GM18526 (cell line): ENCODE measurements around the gene CORO6.

Experiments
- POLR2A ChIP-seq: IDR thresholded peaks from 3 replicates; pipeline ENCODE4 v1.6.1; 2011; ENCODE audit not compliant: insufficient read length; ENCODE audit errors: extremely low read depth

Gene CORO6

DNA sequence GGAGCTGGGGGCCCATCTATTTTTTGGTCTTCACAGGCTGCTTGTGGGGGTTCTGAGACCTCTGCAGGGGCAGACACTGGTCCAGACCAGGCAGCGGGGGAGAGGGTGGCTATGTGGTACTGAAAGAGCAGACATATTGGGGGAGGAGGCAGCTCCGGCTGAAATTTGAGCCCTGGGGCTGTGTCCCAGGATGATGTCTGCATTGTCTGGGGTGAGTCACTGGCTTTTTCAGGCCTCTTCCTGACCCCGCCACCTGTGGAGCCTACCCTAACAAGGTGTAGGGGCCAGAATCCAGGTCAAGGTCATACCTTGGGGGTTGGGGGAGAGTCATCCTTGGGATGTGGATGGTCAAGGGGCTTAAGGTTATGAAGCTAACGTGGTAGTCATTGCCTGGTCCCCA lies 2.4 kb downstream of the CORO6 start:
- TF ChIP-seq POLR2A = no peak

DNA sequence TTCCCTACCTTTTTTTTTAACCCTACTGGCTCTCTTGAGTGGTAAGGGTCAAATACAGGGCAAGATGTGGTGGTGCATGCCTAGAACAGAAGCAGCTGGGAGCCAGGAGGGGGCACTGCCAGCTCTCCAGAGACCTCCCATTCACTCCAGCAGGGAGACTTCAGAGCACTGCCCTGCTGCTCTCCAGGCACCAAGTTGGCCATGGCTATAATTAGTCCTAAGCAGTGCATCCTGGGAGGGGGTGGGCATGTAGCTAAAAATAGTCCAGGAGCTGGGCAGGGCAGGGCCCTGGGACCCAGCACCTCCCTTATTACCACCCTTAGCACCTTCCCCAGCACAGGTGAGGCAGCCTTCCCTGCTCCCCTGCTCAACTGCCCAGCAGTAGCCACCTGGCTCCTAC lies 3.5 kb downstream of the CORO6 start:
- no peak for TF ChIP-seq POLR2A

DNA sequence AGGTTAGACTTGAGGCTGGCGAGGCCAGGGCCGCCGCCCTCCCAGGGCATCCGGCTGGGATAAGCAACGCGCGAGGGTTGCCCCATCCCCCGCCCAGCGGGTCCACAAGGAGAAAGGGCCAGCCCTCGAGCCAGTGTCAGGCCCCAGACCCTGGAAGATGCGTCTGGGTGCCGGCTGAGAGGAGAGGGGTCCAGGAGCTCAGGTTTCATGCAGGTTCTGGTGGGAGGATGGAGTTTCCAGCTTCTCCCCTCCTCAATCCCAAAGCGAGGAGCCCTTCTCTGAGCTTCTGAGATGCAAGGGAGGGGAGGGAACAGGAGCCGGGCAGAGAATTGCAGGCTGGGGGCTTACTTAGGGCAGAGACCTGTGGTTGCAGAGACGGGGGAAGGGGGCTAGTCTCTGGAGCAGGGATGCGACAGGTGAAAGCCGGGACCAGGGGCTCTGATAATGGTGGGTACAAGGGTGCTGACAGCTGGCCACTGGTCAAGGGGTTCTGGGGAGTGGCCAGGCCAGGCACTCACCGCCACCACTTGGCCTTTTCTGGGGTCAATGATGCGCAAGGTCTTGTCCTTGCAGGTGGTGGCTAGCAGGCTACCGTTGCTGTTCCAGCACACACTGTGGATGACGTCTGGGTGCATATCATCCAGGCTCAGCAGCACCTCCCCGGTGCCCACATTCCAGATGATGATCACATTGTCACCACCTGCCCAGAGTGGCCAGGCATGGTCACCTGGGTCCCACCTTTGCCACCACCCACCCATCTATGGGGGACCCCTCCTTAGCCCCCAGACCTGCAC lies 4.2 kb downstream of the CORO6 start:
- no peak for TF ChIP-seq POLR2A

DNA sequence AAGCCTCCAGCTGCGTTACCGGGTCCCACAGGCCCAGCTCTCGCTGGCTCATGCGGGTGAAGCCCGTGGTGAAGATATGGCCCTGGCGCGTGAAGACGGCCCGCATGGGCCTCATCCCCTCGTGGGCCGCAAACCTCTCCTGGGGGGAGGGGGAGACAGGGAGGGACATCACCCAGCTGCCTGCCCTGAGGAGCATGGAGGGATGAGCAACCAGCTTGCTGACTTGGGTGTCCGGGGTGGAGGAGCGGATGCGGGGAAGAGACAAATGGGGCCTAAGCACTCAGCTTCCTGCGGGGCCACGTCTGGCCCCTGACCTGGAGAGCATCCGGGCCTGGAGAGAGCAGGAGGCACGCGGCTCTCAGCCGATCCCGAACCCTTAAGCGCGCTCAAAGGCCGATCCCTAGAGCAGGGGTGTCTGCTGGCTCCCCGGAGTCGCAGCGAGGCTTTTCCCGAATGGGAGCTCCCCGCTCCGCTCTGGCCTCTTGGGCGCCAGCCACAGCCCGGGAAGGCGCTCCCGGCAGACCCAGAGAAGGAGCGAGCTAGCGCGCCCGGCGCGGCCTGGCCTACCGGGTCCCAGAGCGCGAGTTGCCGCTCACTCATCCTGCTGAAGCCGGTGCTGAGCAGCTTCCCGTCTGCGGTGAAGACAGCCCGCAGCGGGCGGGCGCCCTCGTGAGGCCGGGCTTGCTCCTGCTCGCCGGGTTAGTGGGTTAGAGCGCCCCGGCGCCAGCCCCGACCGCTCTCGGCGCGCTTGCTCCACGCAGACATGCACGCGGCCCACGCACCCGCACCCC lies 5.0 kb downstream of the CORO6 start:
- TF ChIP-seq POLR2A = no peak

DNA sequence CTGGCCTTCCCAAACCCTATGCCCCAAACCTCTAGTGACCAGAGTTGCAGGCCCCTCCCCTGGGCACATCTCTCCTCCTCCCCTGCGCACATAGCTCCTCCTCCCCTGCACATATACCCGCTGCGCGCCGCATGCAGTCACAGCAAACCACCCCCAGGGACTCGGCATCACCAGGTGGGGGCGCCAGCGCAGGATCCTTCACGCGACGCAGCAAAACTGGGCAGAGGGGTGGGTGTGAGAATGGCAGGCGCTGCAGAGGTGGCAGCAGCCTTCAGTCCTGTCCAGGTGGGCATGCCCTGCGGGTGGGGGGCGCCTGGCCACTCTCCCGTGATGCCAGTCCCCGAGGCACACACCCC lies 5.6 kb downstream of the CORO6 start:
- no peak for TF ChIP-seq POLR2A

DNA sequence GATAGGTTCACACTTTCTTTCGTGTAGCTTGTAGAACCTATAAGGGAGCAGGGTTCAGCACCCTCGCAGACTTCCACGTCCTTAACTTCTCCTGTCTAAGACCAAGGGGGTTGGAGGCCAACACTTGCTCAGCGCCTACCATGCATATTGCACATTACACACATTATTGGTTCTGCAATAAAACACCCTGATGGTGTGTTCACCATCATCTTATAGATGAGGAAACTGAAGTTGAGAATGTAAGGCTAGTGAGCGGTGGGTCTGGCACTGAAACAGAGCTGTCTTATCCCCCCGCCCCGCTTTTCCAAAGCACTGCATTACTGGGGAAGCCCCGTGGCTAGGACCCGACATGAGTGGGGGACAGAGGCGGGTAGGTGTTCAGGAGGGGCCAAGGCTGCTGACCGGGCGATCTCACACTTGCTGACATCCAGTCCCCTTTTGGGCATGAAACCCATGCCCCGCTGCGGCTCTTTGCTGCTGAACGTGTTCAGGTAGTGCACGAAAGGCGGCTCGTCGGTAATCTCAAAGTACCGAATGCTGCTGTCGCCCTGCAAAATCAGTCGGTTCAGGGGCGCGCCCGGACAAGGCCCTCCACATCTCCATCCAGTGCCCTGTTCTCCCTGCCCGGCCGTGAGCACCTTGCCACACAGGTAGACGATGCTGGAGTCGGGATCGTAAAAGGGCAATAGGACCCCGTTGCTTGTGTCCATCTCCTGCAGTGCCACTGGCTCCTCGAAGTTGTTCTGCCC lies 6.2 kb downstream of the CORO6 start:
- no peak for TF ChIP-seq POLR2A

DNA sequence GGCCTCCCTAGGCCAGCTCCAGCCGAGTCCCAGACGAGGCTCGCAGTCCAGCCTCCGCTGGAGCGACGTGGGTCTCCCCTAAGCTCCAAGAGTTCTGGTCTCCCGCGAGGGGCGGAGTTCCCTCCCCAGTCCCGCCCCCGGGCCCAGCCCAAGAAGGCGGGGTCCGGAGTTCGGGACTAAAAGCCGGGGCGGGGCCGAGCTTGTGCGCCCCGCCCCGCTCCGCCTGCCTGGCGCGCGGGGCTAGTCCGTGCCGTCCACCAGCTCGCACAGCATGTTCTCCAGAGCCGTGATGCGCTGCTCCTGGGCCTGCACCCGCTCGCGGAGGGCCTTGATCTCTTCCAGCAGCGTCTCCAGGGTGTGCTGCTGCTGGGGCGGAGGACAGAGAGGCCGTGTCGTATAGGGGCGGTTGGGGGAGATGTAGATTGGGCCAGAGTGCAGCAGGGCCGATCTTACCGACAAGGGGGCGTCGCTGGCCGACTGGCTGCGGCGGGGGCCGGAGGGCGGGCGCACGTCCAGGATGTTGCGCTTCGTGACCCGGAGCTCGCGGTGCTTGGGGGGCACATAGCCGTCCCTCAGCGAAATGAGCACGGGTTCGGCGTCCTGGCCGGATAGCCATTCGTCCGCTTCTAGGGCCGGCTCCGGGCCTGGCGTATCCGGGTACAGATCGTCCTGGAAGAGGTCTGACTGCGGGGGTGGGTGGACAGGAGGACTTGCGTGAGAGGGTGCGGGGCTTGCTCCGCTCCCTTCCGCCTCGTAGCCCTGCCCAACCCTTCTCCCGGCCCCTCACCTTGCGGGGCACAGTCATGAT lies 7.0 kb downstream of the CORO6 start:
- TF ChIP-seq POLR2A = no peak

DNA sequence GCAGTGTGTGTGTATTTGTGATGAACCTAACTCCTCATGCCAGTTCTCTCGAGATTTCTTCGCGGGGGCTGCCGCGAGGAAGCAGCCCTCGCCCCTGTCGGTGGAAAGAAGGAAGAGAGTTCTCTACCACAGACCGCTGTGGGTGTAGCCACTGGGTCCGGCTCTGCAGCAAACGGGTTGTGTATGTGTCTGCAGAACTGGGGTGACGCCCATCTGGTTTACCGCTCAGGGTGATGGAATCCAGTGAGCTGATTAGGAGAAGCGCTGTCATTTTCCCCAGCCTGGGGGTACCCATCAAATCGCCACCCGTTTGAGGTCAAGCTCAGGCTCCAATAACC lies 7.7 kb downstream of the CORO6 start:
- TF ChIP-seq POLR2A = no peak

DNA sequence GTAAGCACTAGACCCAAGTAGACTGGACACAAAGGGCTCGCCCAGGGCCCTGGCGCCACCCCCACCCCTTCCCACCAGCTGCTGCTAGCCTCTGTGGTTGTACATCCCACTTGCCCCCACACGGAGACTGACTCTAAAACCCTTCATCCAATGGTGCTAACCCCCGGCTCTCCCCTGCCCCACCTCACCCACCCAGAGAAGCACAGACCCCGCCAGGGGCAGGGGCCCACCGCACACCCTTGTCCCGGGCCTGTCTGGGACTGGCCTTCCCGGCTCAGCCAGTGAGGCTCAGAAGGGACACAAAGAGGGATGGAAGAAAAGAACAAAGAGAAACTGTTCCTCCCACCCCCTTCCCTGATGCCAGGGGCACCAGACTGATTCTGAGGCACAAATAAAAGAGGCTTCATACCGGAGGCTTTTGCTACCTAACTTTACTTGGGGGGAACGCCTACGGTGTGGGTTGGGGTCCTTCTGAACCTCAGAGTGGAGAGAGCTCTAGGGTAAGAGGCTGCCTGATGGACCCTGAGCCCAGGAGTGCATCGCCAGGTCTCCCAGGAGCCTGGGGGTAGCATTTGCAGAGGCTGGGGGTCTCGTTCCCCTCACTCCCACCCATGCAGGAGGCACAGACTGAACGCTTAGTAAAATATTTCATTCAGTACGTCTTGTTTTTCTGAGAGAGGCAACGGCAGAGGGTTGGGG lies 8.2 kb downstream of the CORO6 start:
- no peak for TF ChIP-seq POLR2A

DNA sequence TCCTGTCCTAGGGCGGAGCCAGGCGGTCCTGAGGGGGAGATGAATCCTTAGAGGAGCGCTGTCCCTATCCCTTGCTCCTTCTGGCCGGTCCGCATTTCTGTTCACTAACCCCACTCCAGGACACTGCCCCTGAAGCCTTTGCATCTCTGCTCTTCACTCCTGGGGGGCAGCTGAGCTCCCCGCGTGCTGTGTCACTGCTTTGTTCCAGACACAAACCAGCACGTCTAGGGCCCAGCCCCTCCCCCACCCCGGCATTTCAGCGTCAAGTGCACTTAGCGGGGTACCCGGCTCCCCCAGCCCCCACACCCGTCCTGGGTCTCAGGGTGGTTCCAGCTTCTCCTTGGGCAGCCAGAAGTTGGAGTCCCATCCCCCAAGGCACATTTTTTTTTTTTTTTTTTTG lies 8.9 kb downstream of the CORO6 start:
- no peak for TF ChIP-seq POLR2A

DNA sequence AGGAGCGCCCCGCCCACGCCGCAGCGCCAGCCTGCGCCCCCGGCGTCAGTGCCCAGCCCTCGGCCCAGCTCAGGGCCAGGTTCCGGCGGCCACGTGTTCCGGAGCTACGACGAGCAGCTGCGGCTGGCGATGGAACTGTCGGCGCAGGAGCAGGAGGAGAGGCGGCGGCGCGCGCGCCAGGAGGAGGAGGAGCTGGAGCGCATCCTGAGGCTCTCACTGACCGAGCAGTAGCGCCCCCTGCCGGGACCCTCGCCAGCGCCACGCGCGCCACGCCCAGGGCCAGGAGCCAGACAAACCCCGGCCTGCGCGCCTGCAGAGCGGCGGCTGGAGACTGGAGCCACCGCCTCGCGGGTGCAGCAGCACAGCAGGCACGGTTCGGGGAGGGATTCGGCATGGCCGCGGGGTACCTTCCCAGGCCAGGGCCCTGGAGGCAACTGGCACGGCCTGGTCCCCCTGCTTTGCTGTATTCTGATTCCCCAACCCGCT lies 9.3 kb downstream of the CORO6 start:
- TF ChIP-seq POLR2A = no peak

DNA sequence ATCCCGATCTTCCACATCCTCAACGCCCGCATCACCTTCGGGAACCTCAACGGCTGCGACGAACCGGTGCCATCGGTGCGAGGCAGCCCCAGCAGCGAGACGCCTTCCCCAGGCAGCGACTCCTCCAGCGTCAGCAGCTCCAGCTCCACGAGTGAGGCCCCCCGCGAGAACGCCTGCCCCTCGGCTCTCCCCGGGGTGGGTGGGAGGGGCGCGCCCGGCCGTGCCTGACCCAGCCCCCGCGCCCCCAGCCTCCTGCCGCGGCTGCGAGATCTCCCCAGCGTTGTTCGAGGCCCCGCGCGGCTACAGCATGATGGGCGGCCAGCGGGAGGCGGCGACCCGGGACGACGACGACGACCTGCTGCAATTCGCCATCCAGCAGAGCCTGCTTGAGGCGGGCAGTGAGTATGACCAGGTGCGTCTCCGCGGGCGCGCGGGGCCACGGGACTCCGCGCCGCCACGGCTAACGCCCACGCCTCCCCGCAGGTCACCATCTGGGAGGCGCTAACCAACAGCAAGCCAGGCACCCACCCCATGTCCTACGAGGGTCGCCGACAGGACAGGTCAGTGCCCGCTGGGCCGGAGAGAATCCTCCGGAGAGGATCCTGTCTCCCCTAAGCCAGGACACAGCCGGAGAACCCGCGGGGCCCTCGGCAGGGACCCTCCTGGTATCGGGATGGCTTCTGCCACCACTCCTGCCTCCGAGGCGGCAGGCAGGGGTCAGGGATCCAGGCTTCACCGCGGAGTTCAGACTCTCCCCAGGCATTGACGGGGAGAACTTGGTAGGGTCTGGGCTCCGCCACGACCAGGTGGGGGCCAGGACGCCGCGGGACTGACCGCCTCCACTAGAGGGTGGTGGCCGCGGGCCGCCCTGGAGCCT lies 10.1 kb downstream of the CORO6 start:
- TF ChIP-seq POLR2A = no peak

DNA sequence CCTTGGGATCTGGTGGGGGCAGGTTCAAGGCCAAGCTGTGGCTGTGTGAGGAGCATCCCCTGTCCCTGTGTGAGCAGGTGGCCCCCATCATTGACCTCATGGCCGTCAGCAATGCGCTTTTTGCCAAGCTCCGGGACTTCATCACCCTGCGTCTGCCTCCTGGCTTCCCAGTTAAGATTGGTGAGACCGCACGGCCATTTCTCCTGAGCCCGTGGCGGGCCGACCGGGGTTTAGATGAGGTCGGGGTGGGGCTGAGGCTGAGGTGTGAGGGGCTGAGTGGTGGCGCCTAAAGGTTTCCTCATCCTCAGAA lies 10.7 kb downstream of the CORO6 start:
- TF ChIP-seq POLR2A = no peak
